Keratinocyte (primary cell): ENCODE measurements around the gene AP1S3.

Experiments used
- EZH2 ChIP-seq: IDR thresholded peaks from one replicate; pipeline ENCODE4 v1.6.1; 2012; ENCODE audit warnings: inconsistent platforms, mild to moderate bottlenecking, low read length, moderate library complexity
- TF ChIP-seq, protein P1 (sequence below), 3 experiments: IDR thresholded peaks in 1 of 3; conservative IDR thresholded peaks in 1 of 3; optimal IDR thresholded peaks in 1 of 3; 2 replicates in 2 of 3; 3 replicates in 1 of 3; pipeline versions ENCODE3 to v1.5.1; 2011; ENCODE audit warnings: low read length in 3 of 3, mild to moderate bottlenecking in 3 of 3, moderate library complexity in 2 of 3, control low read depth in 1 of 3, inconsistent platforms in 1 of 3; ENCODE audit not compliant: insufficient read depth in 2 of 3; ENCODE audit errors: extremely low read depth in 1 of 3

DNA sequence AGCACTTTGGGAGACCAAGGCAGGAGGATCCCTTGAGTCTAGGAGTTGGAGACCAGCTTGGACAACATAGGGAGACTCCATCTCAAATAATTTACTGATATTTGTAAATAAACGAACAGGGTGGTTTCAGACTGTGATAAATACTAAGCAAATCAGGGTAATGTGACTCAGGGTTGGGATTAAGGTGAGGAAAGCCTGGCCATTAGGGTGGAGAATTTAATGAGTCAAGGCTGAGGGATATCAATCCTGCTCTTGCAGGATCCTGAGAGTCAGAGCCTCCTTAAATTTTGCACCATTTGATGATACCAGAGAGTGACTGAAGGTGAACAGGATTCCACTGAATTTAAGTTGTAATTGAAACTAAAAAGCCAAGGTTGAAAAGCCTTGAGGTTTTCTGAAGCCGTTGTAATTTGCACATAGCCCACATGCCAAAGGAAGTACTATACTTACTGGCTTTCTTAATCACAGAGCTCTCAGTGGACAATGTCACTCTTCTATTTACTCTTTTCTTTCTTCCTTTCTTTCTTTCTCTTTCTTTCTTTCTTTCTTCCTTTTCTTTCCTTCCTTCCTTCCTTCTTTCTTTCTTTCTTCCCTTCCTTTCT is 28.6 kb upstream of the AP1S3 start:
- TF ChIP-seq, protein P1, sequence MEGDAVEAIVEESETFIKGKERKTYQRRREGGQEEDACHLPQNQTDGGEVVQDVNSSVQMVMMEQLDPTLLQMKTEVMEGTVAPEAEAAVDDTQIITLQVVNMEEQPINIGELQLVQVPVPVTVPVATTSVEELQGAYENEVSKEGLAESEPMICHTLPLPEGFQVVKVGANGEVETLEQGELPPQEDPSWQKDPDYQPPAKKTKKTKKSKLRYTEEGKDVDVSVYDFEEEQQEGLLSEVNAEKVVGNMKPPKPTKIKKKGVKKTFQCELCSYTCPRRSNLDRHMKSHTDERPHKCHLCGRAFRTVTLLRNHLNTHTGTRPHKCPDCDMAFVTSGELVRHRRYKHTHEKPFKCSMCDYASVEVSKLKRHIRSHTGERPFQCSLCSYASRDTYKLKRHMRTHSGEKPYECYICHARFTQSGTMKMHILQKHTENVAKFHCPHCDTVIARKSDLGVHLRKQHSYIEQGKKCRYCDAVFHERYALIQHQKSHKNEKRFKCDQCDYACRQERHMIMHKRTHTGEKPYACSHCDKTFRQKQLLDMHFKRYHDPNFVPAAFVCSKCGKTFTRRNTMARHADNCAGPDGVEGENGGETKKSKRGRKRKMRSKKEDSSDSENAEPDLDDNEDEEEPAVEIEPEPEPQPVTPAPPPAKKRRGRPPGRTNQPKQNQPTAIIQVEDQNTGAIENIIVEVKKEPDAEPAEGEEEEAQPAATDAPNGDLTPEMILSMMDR (optimal IDR thresholded peaks at IDR 0.05 in 1 of 3, IDR thresholded peaks at IDR 0.05 in 1 of 3, conservative IDR thresholded peaks at IDR 0.05 in 1 of 3; ENCODE audit: extremely low read depth in 1 of 3, insufficient read depth in 2 of 3, low read length in 3 of 3), result no peak
- TF ChIP-seq EZH2, result no peak
